Posterior vena cava (tissue), 2 donors: ENCODE results near the gene SPAG16. TPM values are rescaled to one million over a fixed set of nuclear protein-coding genes. Genes with fewer than 3 reads are reported as not detected.

Experiments used
- DNase-seq: peaks from one replicate; pipeline ENCODE4 v3.0.0-alpha.2; 2020; ENCODE audit warnings: low spot score
- intact Hi-C, 2 donors: fragments of 100-400 bp; cut with DNase I; formaldehyde crosslinking; loops; one replicate each; pipeline versions ENCODE4 v1.14.1 to v1.14.2; 2022 to 2023
- total RNA-seq, 2 donors: library from RNA; stranded (reverse); fragmentation: NEBNext Ultra II Directional; extraction: Animal tissue kit (Norgen Biotek cat#: 25700); gene quantifications; one replicate each; pipeline ENCODE4 v1.2.1, GENCODE V29; 2021
- donor health status: DM: yes; HTN: yes; CAD: no.
- donor health status: DM: yes; HTN: yes; CAD: no.

Gene SPAG16
- total RNA-seq, 2 donors from 2014 or later = 23.0 to 28.8 TPM

DNA sequence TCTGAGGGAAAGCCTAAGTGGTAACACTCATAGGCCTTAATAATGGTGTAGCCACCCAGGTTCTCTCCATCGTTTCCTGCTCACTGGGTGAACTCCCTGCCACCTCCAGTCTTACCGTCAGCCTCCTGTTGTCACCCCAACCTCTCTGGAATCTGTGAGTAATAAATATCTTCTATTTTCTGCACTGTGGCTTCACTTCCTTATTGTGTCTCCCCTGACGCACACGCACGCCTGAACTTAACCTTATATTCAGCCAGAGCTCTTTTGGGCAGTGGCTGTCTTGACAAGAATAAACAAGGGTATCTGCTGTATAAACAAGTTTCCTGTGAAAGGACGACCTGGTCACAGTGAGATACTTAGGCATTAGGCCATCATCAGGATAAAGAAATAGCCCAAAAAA, 467.2 kb downstream of the SPAG16 start:
- DNase-seq = no peak
- intact Hi-C loops = no loop called here

DNA sequence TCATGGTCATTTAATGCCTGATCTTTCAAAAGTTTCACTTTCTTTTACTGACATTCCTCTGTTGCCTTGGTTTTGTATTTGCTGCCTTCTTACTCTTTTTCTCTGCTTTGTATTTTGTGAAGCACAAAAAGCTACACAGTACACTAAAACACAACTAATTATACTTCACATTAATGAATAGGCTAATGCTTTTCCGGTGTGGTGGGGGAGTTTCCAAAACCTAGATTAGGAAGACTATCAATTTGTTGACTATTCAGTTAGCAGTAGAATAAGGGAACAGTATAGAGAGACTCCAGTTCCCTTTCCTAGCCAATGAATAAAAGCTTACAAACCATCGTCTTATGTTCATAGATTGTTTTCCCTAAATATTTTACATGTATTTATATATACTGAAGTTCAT, 468.3 kb downstream of the SPAG16 start:
- DNase-seq = no peak
- intact Hi-C loops = no loop called here

DNA sequence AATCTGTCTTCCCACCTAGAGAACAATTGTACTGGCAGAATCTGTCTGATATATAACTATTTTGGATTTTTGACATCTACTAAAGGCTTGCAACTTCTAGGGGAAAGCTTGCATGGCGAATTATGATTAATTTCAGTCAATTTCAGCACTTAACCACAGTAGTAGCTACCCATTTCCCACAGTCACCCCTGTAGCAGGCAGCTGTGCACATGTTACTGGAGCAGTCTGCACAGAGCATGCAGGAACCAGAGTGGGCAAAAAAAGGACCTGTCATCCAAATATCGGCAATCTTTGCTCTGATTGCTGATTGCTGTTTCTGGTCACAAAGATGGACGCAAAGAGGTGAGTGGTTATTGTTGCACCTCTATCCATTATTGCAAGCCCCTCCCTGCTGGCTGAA, 473.3 kb downstream of the SPAG16 start:
- no peak for DNase-seq
- intact Hi-C loops = no loop called here

DNA sequence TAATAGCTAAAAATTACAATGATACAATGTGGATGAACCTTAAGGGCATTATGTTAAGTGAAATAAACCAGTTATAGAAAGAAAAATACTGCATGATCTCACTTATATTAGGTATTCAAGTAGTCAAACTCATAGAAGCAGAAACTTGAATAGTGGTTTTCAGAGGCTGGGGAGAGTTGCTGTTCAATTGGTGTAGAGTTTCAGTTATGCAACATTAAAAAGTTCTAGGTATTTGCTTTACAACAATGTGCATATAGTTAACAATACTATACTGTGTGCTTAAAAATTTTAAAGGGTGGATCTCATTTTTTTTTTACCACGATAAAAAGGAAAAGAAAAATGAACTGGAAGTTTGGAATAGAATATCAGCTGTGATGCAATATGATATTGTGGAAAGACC, 479.1 kb downstream of the SPAG16 start:
- intact Hi-C loops = no loop called here
- no peak for DNase-seq

DNA sequence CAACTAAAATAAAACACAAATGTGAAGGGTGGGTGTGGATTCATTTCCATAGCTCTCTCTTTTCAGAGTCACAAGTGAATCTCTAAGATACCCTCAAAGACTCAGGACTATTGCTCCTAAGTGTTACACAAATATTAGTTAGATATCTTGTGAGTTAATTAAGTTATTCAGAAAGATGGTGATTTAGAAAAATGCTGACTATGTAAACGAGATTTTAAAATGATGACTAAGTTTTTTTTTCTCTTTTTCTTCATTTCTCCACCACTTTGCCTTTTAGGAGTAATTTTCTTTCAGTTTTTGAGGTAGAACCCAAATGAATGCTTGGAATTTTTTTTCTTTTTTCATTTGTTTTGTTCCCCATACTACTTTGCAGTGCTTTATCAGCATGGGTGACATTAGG, 479.7 kb downstream of the SPAG16 start:
- DNase-seq = no peak
- intact Hi-C loops = no loop called here

DNA sequence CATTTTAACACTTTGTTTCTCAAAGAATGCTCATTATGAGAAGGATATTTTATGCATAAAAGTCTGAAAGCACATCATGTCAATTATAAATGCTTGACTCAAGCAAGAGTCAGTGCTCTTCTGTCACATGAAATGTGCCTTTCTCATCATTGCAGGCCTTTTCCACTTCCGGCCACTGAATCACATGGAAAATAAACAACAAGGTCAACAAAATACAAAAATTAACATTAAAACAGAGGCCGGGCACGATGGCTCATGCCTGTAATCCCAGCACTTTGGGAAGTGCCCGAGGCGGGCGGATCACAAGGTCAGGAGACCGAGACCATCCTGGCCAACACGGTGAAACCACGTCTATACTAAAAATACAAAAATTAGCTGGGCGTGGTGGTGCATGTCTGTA, 480.6 kb downstream of the SPAG16 start:
- intact Hi-C loops = no loop called here
- no peak for DNase-seq

DNA sequence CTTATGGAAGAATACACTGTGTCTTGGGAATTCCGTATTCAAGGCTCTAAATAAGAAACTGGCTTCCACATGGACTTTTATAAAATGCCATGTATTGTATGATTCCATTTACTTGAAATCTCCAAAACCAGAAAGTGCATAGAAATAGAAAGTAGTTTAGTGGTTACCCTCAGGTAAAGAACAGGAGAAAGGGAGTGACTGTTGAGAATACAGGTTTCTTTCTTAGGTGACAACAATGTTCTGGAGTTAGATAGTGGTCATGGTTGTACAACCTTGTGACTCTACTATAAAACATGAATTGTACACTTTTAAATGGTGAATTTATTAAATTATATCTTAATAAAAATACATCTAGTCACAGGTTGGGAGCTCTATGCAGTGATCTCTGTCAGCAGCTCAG, 481.8 kb downstream of the SPAG16 start:
- intact Hi-C loops = no loop called here
- DNase-seq = no peak

DNA sequence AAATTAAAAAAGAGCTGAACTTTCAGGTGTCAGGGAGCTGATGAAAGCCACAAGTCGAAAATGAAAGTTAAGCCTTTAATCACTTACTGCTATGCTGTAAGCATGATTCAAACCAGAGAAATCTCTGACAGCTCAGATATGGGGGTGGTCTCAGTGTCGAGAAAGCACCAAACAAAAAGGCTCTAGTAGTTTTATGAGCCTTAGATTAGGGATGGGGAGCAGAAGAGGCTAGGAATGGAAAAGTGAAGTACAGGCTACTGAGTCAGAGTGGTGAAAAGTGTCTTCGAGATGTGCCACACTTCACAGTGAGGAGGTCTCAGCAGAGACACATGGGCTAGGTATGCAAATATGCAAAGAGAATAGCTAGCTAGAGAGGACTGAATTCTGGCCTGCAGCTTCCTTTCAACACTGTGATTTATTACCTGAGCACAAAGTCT, 482.2 kb downstream of the SPAG16 start:
- intact Hi-C loops = no loop called here
- DNase-seq = no peak

DNA sequence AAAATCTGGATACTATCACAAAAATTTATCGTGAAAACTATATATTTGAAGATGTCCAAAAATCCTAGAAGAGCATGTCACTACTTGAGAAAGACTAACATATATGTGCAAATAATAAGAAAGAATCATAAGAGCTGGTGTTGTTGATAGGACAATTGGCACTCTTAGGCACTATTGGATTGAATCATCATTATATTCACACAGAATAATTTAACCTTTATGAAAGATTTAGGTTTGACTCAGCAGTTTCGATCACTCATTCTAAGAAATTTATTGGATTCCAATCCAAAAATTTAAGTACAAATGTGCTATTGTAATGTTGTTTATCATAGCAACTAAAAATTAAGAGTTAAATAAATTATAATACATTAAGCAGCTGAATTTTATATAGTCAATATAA, 503.6 kb downstream of the SPAG16 start:
- no peak for DNase-seq
- intact Hi-C loops = no loop called here

DNA sequence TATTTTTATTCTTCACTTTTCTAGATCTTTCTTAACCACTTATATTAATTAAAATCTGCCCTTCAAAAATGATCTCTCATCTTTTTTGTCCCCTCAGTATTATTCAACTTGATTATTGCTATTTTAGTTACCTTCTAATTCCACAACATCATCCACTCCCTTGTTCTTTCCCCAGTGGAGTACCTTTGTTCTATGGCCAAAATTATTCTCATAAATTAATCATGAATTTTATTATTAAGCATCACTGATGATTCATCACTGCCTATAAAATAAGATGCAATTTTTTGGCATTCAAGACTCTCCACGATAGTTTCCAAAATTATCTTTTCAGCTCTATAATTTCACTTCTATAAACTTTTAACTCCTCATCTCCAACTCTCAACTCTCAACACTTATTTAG, 505.7 kb downstream of the SPAG16 start:
- intact Hi-C loops = no loop called here
- DNase-seq = no peak

DNA sequence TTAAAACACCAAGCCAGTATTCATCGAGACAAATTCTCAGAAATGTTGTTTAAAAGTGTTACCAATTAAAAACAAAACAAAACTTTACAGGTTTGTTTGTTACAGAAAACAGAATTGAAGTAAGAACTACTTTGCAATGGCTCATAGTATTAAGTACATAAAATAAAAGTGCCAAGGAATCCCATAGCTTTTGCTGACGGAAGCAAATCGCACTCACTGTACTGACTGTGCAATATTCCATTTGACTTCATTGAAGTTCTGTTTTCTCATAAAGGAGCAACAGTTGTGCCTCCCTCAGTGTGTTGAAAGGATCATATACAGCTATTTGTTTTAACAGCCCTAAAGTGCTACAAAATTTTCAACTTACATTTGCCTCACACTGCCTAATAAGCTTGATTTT, 507.8 kb downstream of the SPAG16 start:
- intact Hi-C loops = no loop called here
- DNase-seq = no peak

DNA sequence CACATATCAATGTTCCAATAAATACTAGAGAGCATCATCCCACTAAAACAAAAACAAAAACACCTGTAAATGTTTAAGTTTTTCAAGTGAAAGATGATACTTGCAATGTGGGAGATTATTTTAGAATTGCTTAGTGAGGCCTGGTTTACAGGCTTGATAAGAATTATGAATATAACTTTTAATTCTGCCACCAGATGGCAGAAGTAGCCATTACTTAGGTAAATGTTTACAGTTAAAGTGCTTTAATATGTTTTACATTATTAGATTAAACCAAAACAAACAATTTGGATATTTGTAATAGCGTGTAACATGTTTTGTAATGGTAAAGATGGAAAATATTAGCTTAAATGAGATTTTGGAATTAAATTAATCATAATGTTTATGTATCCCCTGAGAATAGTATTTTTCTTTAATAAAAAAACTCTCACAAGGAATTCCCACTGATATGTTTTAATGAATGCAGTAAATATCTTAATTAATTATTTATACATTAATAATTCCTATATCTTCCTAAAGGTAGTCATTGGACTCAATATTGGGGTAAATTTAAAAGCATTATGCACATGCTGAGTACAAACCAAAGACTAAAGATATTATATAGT, 522.0 kb downstream of the SPAG16 start:
- intact Hi-C loops = no loop called here
- DNase-seq = no peak

DNA sequence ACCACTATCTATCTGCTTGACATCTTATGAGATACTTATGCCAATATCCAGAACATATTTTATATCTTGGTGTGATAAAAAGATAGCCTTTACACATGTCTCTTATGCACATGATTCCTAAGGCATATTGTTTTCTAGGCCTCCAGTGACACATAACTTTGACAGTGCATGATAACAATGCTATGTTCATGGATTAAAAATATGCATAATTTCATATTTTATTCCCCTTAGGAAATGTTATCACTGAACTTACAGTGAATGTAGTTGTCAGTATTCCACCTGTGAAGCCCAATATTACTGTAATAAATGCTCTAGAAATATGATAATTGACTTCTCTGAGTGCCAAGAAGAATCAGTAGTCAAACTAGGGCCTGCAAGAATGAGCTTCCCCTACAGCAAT, 532.3 kb downstream of the SPAG16 start:
- intact Hi-C loops = no loop called here
- DNase-seq = no peak

DNA sequence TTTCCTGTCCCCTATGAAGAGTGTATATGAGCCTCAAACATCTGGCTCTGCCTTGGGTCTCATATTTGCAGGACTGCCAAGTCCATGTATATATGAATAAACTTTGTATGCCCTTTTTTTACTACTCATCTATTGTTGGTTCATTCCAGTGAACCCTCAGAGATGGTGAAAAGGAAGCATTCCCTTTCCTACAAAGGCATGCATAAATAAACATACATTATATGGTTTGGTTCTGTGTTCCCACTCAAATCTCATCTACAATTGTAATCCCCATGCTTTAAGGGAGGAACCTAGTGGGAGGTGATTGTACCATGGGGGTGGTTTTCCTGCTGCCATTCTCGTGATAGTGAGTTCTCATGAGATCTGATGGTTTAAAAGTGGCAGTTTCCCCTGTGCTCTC, 534.2 kb downstream of the SPAG16 start:
- no peak for DNase-seq
- intact Hi-C loops = no loop called here

DNA sequence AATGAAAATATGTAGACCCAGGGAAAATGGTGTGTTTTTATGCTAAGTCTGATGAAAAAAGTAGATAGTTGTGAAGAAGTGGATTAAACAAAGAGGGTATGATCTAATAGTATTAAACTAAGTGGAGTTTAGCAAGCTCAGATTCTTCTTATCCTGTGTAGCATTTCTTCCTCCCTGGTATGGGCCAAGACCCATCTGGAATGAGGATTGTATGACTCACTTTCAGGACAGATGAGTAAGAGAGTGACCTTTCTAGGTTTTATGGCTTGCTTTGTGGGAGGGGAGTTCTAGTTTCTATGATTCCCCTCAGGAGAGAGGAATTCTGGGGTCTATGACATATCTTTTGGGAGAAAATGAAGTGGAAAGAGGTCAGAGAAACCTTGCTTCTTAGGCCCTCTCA, 550.1 kb downstream of the SPAG16 start:
- intact Hi-C loops = no loop called here
- no peak for DNase-seq

DNA sequence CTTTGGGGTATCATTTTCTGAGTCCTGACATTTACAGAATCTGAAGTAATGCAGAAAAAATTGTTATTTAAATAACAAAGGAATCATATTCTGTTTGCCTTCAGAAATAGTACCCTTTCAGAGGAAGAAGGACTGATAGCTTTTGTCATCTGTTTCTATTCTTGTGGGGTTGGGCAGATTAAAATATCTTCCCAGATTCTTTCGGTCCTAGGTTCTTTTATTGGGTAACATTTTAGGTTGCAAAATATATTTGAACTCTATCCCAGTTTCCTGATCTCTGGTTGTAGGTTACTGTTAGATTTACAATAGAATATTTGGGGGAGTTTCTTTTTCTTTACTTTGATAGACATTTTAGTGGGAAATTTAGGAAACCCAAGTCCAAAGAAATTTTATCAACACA, 550.5 kb downstream of the SPAG16 start:
- intact Hi-C loops = no loop called here
- DNase-seq = no peak

DNA sequence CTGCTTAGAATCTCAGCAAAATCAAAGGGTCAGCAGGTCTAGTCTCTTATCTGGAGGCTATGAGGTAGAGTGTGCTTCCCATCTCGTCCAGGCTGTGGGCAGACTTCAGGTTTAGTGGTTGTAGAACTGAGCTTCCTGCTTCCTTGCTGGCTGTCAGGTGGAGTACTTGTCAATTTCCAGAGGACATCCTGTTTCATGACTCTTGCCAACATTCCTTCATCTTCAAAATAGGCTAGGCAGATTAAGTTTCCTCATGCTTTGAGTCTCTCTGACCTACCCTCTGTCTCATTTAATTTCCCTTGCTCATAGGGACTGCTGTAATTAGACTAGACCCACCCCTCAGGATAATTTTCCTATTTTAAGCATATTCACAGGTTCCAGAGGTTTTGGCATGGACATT, 562.6 kb downstream of the SPAG16 start:
- intact Hi-C loops = no loop called here

DNA sequence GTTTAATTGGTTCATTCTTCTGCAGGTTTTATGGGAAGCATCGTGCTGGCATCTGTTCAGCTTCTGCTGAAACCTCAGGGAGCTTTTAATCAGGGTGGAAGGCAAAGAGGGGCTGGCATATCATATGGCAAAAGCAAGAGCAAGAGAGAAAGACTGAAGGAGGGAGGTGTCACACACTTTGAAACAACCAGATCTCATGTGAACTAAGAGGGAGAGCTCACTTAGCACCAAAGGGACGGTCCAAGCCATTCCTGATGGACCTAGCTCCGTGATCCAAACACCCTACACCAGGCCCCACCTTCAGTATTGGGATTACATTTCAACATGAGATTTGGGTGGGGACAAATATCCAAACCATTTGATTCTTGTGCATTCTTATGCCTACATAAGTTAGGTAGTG, 563.1 kb downstream of the SPAG16 start:
- intact Hi-C loops = no loop called here
- DNase-seq = no peak

More for the DNA sequence above, 562.6 kb downstream of the SPAG16 start:
- DNase-seq = no peak

DNA sequence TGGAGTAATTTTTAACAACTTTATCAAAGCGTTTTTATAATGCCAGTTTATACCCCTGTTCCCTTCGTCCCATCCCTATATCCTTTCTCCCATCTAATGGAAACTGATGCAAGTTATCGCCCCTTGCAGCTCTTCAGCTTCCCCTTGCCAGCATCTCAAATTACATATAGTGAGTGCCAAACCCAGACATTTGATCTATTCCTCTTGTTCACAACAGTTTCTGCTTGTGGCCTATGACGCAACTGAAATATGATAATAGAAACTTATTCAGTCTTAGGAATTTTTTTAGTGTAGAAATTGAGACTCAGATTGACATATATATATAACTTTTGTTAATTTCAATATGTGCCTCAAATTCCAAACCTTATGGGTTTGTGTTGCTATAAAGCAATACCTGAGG, 564.4 kb downstream of the SPAG16 start:
- intact Hi-C loops = no loop called here
- no peak for DNase-seq

DNA sequence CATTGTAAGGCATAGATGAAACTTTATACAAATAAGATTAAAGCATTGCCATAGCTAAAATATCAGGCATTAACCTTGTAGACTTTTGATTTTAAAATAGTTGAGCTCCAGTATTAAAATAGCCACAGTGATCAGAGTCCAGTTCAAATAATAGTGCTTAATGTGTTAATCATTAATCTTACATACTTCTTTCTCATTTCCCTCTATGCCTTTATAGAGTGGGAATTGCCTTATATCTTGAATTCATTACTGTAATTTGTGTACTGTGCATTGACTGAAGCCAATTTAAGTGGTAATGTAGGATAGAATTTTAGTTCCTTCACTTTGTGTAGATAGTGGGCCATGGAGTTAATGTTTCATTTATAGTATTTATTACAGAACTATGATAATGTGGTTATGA, 577.4 kb downstream of the SPAG16 start:
- DNase-seq = no peak
- intact Hi-C loops = no loop called here

DNA sequence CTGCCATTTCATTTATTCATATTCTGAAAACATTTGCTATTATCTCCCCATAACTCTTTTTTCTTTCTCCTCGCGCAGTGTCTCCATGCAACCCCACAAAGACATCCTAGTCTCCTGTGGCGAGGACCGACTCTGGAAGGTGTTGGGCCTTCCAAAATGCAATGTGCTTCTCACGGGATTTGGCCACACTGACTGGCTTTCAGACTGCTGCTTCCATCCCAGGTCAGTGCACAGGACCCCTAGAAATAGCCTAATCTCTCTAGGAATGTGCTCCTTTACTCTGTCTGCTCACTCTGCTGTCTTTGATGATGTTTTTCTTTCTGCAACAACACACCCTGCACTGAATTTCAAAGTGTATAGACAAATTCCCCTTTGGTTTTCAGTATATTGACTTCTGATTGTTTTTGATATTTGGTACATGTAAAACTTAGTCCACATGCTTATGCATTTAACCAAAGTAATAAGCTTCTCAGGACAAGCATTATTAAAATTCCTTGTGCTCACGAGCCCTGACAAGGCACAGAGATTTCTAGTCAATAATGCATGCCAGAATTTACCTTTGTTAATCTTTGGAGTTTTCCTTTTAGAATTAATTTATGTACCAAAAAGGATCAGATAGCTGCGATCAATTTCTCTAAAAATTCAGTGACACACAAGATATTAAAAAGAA, 578.3 kb downstream of the SPAG16 start:
- intact Hi-C loops = no loop called here
- no peak for DNase-seq

DNA sequence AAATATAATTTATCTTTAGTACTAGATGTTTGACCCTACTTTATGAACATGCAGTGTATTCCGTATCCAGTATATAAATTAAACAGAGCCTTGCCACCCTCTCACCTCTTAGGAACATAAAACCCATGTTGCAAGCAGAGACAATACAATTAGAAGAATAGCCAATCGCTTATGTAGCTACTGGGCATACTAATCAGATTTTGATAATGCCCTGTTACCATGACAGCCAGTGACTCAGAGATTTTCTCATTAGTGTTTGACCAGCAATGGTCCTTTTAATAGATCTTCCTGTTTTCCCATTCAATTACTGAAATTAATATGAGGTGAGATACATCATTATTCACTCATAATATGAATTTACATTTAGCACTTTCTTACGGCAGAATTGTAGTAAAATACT, 579.3 kb downstream of the SPAG16 start:
- intact Hi-C loops = no loop called here

More for the DNA sequence above, 579.3 kb downstream of the SPAG16 start:
- DNase-seq = no peak
